Progenitor cell of endocrine pancreas (in vitro differentiated cells): ENCODE data around the gene RAPGEF2. TPM values are rescaled to one million over a fixed set of nuclear protein-coding genes. Genes with fewer than 3 reads are reported as not detected.
"Not testable (repeated sequence)": the region's sequence is repeated elsewhere in the genome, so short reads cannot be mapped to it uniquely, and the experiment has no call there.

ENCODE experiments used
- DNase-seq: peaks from one replicate; pipeline ENCODE4 v3.0.0; 2021; ENCODE audit warnings: low spot score; ENCODE audit not compliant: unreplicated experiment
- H3K27ac Mint-ChIP-seq: 2 replicates; pipeline ENCODE4 v1.8.0; 2021; ENCODE audit warnings: mild to moderate bottlenecking, moderate library complexity, mixed read lengths
- H3K27me3 Mint-ChIP-seq: 2 replicates; pipeline ENCODE4 v1.8.0; 2021; ENCODE audit warnings: mixed read lengths
- H3K36me3 Mint-ChIP-seq: 2 replicates; pipeline ENCODE4 v1.8.0; 2022; ENCODE audit warnings: mixed read lengths; ENCODE audit not compliant: insufficient read depth
- H3K4me1 Mint-ChIP-seq: 2 replicates; pipeline ENCODE4 v1.8.0; 2021; ENCODE audit warnings: low read depth, mixed read lengths
- H3K4me3 Mint-ChIP-seq: 2 replicates; pipeline ENCODE4 v1.8.0; 2021; ENCODE audit warnings: low read depth, mild to moderate bottlenecking, moderate library complexity, mixed read lengths
- H3K9me3 Mint-ChIP-seq: 2 replicates; pipeline ENCODE4 v1.8.0; 2021; ENCODE audit warnings: low read depth, mixed read lengths
- total RNA-seq: library from RNA; stranded (reverse); gene quantifications from 2 replicates; pipeline ENCODE4 v1.2.1, GENCODE V29; 2021
- TF ChIP-seq, protein P1 (sequence below): fragments of 200-600 bp; sonication (generic); IDR thresholded peaks from one replicate; pipeline ENCODE4 v1.5.0; 2021; ENCODE audit warnings: antibody characterized with exemption, mild to moderate bottlenecking; ENCODE audit not compliant: unreplicated experiment

Gene RAPGEF2
- total RNA-seq, 1 donor from 2014 or later = 68.9 TPM

DNA sequence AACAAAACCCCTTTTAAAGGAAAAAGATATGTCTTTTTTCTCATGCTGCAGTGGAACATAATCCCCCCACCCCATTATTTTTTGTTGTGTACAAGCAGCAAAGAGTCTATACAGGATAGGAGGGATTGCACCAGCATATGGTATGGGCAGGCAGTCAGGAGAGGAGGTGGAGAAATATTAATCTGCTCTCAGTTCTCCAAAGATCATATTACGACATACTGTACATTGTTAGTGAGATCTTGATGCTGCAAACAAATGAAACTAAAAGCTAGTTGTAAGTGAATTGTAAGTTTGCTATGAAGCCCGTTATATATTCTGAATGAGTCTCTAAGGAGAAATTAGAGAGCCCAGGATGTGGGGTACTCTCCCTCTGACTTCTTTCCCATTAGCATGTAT, 75.3 kb downstream of the RAPGEF2 start:
- TF ChIP-seq, protein P1, sequence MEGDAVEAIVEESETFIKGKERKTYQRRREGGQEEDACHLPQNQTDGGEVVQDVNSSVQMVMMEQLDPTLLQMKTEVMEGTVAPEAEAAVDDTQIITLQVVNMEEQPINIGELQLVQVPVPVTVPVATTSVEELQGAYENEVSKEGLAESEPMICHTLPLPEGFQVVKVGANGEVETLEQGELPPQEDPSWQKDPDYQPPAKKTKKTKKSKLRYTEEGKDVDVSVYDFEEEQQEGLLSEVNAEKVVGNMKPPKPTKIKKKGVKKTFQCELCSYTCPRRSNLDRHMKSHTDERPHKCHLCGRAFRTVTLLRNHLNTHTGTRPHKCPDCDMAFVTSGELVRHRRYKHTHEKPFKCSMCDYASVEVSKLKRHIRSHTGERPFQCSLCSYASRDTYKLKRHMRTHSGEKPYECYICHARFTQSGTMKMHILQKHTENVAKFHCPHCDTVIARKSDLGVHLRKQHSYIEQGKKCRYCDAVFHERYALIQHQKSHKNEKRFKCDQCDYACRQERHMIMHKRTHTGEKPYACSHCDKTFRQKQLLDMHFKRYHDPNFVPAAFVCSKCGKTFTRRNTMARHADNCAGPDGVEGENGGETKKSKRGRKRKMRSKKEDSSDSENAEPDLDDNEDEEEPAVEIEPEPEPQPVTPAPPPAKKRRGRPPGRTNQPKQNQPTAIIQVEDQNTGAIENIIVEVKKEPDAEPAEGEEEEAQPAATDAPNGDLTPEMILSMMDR = no peak
- H3K4me3 Mint-ChIP-seq = no peak overlapping the region
- no peak for DNase-seq
- peaks cover under 1% of the 10 kb centered on the region for H3K9me3 Mint-ChIP-seq
- no peaks in the 10 kb centered on the region for H3K27me3 Mint-ChIP-seq
- peaks cover 30% of the 10 kb centered on the region for H3K4me1 Mint-ChIP-seq
- H3K36me3 Mint-ChIP-seq = no peaks in the 10 kb centered on the region
- H3K27ac Mint-ChIP-seq = no peak overlapping the region

GRCh38 chr4:159178979-159179969, 76.4 kb downstream of the RAPGEF2 start:
- DNase-seq = no peak
- no peaks in the 10 kb centered on the region for H3K27me3 Mint-ChIP-seq
- H3K36me3 Mint-ChIP-seq = no peaks in the 10 kb centered on the region
- TF ChIP-seq, protein P1 = no peak
- H3K4me1 Mint-ChIP-seq = peaks cover 23% of the 10 kb centered on the region
- peaks cover 4% of the 10 kb centered on the region for H3K9me3 Mint-ChIP-seq
- no peak overlapping the region for H3K4me3 Mint-ChIP-seq
- peak overlapping the region; percentile 78 for H3K27ac Mint-ChIP-seq

- not testable (repeated sequence) for H3K9me3 Mint-ChIP-seq, DNase-seq, H3K4me3 Mint-ChIP-seq, H3K27me3 Mint-ChIP-seq, H3K27ac Mint-ChIP-seq, H3K36me3 Mint-ChIP-seq
- peaks cover 11% of the 10 kb centered on the region for H3K4me1 Mint-ChIP-seq
Observed at GRCh38 chr4:159183885-159184605, 81.2 kb downstream of the RAPGEF2 start.

DNA sequence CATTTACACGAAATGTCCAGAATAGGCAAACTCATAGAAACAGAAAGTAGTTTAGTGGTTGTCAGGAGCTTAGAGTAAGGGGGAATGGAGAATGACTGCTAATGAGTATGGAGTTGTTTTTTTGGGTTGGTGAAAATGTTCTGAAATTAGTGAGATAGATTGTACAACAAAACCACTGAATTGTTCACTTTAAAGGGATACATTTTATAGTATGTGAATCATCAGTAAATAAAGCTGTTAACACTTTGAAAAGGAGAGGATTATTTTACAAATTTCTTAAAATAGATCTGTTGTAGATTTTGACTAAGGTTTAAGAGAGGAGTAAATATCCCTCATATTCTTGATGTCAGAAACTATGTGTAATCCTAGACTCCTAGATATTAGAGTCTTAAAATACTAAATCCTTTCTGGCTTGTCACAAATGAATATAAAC, 82.7 kb downstream of the RAPGEF2 start:
- Mint-ChIP-seq H3K36me3 (no peaks in the 10 kb centered on the region), H3K4me1 (no peaks in the 10 kb centered on the region), H3K9me3 (peaks cover 6% of the 10 kb centered on the region), H3K27ac (no peak overlapping the region), H3K27me3 (no peaks in the 10 kb centered on the region), H3K4me3 (no peak overlapping the region)
- TF ChIP-seq, protein P1 = no peak
- DNase-seq = no peak

DNA sequence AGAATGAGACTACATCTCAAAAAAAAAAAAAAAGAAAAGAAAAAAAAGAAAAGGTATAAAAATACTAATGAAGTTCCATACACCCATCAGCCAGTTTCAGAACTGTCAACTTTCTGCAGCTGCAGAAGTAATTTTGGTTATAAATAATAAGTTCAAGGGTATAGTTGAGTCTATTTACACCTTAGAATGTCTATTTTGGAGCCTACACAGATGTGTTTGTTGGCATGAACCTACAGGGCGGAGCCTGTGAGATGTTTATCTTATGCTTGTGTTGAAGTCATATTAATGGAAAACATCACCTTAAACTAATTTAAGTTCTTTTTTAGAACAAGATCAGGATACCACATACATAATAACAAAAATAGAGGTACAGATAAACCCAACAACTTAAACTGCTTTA, 85.8 kb downstream of the RAPGEF2 start:
- TF ChIP-seq, protein P1 = no peak
- peaks cover 3% of the 10 kb centered on the region for H3K9me3 Mint-ChIP-seq
- no peak for DNase-seq
- no peaks in the 10 kb centered on the region for H3K27me3 Mint-ChIP-seq
- H3K36me3 Mint-ChIP-seq = no peaks in the 10 kb centered on the region
- H3K4me1 Mint-ChIP-seq = peaks cover 1% of the 10 kb centered on the region
- H3K27ac Mint-ChIP-seq = no peak overlapping the region
- H3K4me3 Mint-ChIP-seq = no peak overlapping the region
